ENCODE data around the gene SLC2A5.

- TF ChIP-seq POLR2A (IDR thresholded peaks at IDR 0.05) (no peak), CTCF (IDR thresholded peaks at IDR 0.05) (no peak)
Observed at GRCh38 chr1:9108056-9108665, 38.7 kb upstream of the SLC2A5 start.

Measured in gastroesophageal sphincter (tissue), 3 donors.